GM12878 (cell line): ENCODE measurements around the gene LEF1. TPM values are rescaled to one million over a fixed set of nuclear protein-coding genes. Genes with fewer than 3 reads are reported as not detected.

Experiments
- ATAC-seq: fragments of 200-7000 bp; cut with Tn5 transposase; 3 replicates; pipeline ENCODE4 v1.9.1; 2020; ENCODE audit warnings: mild to moderate bottlenecking, moderate library complexity
- BruUV-seq: library from RNA; stranded (reverse); fragments of 400-500 nt; replicated peaks from 2 replicates; lab custom pipeline; 2021; lab: Mats Ljungman, UMichigan
- CTCF ChIA-PET: fragments of 300-600 bp; sonication (Branson Sonifier 250); formaldehyde crosslinking; extraction: SDS; loops from one replicate; lab custom pipeline; 2021; ENCODE audit warnings: inconsistent platforms; lab: Yijun Ruan, JAX
- POLR2A ChIA-PET: fragments of 350-600 bp; formaldehyde crosslinking; extraction: SDS; loops from one replicate; lab custom pipeline; 2021; ENCODE audit warnings: inconsistent platforms; lab: Charles Lee
- RAD21 ChIA-PET: fragments of 300-600 bp; sonication (Branson Sonifier 250); formaldehyde crosslinking; loops from one replicate; lab custom pipeline; 2023; ENCODE audit warnings: antibody characterized with exemption; ENCODE audit not compliant: unreplicated experiment; lab: Charles Lee
- SMC1A ChIA-PET: fragments of 300-600 bp; sonication (Branson Sonifier 250); formaldehyde crosslinking; loops from one replicate; lab custom pipeline; 2023; ENCODE audit not compliant: unreplicated experiment, uncharacterized antibody; lab: Charles Lee
- DNase-seq: peaks from one replicate; pipeline ENCODE4 v3.0.0-alpha.2; 2011; ENCODE audit warnings: low read depth, low spot score
- FAIRE-seq: peaks from 3 replicates; lab custom pipeline; 2011; peaks lifted over from hg19 to GRCh38; lab: Jason Lieb, UNC
- H2AFZ ChIP-seq: 2 replicates; pipeline ENCODE4 v1.6.0; 2011; ENCODE audit warnings: low read depth, low read length, control low read depth; ENCODE audit not compliant: control insufficient read depth
- H3K27ac ChIP-seq: 2 replicates; pipeline ENCODE4 v1.5.1; 2011; ENCODE audit warnings: control low read depth; ENCODE audit not compliant: control insufficient read depth, insufficient read depth
- H3K27me3 ChIP-seq, 2 experiments: replicated peaks in 1 of 2; 2 replicates each; pipeline versions ENCODE4 v1.6.0 to v1.6.1; 2011; ENCODE audit warnings: low read length in 1 of 2; ENCODE audit not compliant: control insufficient read depth in 2 of 2, insufficient read depth in 2 of 2
- H3K36me3 ChIP-seq, 2 experiments: 2 replicates each; pipeline ENCODE4 v1.5.1; 2011; ENCODE audit warnings: low read length in 1 of 2; ENCODE audit not compliant: control insufficient read depth in 2 of 2, insufficient read depth in 2 of 2
- H3K4me1 ChIP-seq: 2 replicates; pipeline ENCODE4 v1.6.1; 2011; ENCODE audit warnings: mild to moderate bottlenecking, low read length, moderate library complexity, mixed read lengths; ENCODE audit not compliant: control insufficient read depth, insufficient read depth
- H3K4me2 ChIP-seq: 2 replicates; pipeline ENCODE4 v1.6.0; 2011; ENCODE audit warnings: control low read depth; ENCODE audit not compliant: control insufficient read depth, insufficient read depth
- H3K4me3 ChIP-seq: fragments of 200-600 bp; sonication (generic); 2 replicates; pipeline ENCODE4 v1.5.1; 2016
- H3K79me2 ChIP-seq: 2 replicates; pipeline ENCODE4 v1.6.0; 2011; ENCODE audit warnings: low read length; ENCODE audit not compliant: control insufficient read depth, insufficient read depth
- H3K9ac ChIP-seq: 2 replicates; pipeline ENCODE4 v1.8.0; 2011; ENCODE audit warnings: low read length, control low read depth, mixed read lengths; ENCODE audit not compliant: control insufficient read depth, insufficient read depth
- H3K9me3 ChIP-seq: replicated peaks from 3 replicates; pipeline ENCODE4 v1.5.1; 2011; ENCODE audit warnings: mild to moderate bottlenecking, low read length; ENCODE audit not compliant: control insufficient read depth, insufficient read depth
- H4K20me1 ChIP-seq: 2 replicates; pipeline ENCODE4 v1.6.0; 2011; ENCODE audit not compliant: control insufficient read depth, insufficient read depth
- ASH2L ChIP-seq: fragments of 300-600, 200-600 bp; sonication (generic); IDR thresholded peaks from 2 replicates; pipeline ENCODE4 v1.6.1; 2017; ENCODE audit warnings: low read depth, mild to moderate bottlenecking, borderline replicate concordance
- ATF2 ChIP-seq: IDR thresholded peaks from 2 replicates; pipeline ENCODE4 v1.6.1; 2012; ENCODE audit warnings: low read length, inconsistent platforms
- BMI1 ChIP-seq: fragments of 450-650 bp; IDR thresholded peaks from 2 replicates; pipeline ENCODE4 v1.6.1; 2016; ENCODE audit warnings: mild to moderate bottlenecking, moderate library complexity, borderline replicate concordance
- E2F4 ChIP-seq: IDR thresholded peaks from 2 replicates; pipeline ENCODE4 v1.6.1; 2012; ENCODE audit warnings: low read depth, low read length, improper control_type of control experiment
- ESRRA ChIP-seq: IDR thresholded peaks from 2 replicates; pipeline ENCODE4 v1.6.1; 2012; ENCODE audit warnings: mild to moderate bottlenecking, low read length, improper control_type of control experiment
- FOS ChIP-seq: IDR thresholded peaks from 3 replicates; pipeline ENCODE4 v1.6.1; 2011; ENCODE audit warnings: borderline replicate concordance; ENCODE audit not compliant: insufficient read length; ENCODE audit errors: extremely low read depth
- POLR2A ChIP-seq: IDR thresholded peaks from 2 replicates; pipeline ENCODE4 v1.6.1; 2011; ENCODE audit warnings: low read depth, mild to moderate bottlenecking, low read length
- RUNX3 ChIP-seq: IDR thresholded peaks from 2 replicates; pipeline ENCODE4 v1.6.1; 2012; ENCODE audit warnings: low read length, inconsistent platforms
- SMARCA5 ChIP-seq: fragments of 450-650 bp; IDR thresholded peaks from 2 replicates; pipeline ENCODE4 v1.6.1; 2017; ENCODE audit warnings: mild to moderate bottlenecking
- SMC3 ChIP-seq: IDR thresholded peaks from 2 replicates; pipeline ENCODE4 v1.6.1; 2011; ENCODE audit warnings: low read length, improper control_type of control experiment, borderline replicate concordance
- SREBF2 ChIP-seq: IDR thresholded peaks from 2 replicates; pipeline ENCODE4 v1.6.1; 2012; ENCODE audit warnings: mild to moderate bottlenecking, low read length
- ZBTB11 ChIP-seq: fragments of 450-650 bp; formaldehyde crosslinking; IDR thresholded peaks from 2 replicates; pipeline ENCODE4 v1.5.0; 2022; ENCODE audit warnings: mild to moderate bottlenecking, missing genetic modification characterization
- ZNF274 ChIP-seq: IDR thresholded peaks from one replicate; pipeline ENCODE4 v1.8.0; 2011; ENCODE audit not compliant: insufficient read length, insufficient read depth
- ZNF384 ChIP-seq: IDR thresholded peaks from 2 replicates; pipeline ENCODE4 v1.6.1; 2012; ENCODE audit warnings: low read depth, mild to moderate bottlenecking, low read length, improper control_type of control experiment, borderline replicate concordance
- ZSCAN29 ChIP-seq: fragments of 450-650 bp; IDR thresholded peaks from 2 replicates; pipeline ENCODE4 v1.6.1; 2017; ENCODE audit warnings: mild to moderate bottlenecking, moderate library complexity
- WGBS: methylation state at CpG from one replicate; pipeline ENCODE4 v1.1.6; 2016; ENCODE audit warnings: low lambda C conversion rate; ENCODE audit not compliant: insufficient replicate concordance, insufficient coverage; ENCODE audit errors: missing lambda C conversion rate; 5-methylcytosine and 5-hydroxymethylcytosine counted together
- in situ Hi-C: fragments of 300-500 bp; cut with MboI; formaldehyde crosslinking; loops from 9 replicates; pipeline ENCODE4 v1.14.3; 2018; ENCODE audit warnings: mixed read lengths
- intact Hi-C: fragments of 100-400 bp; cut with micrococcal nuclease; formaldehyde crosslinking; loops from one replicate; pipeline ENCODE4 v1.14.2; 2022; ENCODE audit not compliant: unreplicated experiment
- polyA plus RNA-seq, 11 experiments: library from polyadenylated mRNA; depleted of rRNA in 4 of 11; unstranded in 6 of 11; stranded (reverse) in 5 of 11; fragments of >200 nt; fragmentation: Nextera tagmentation in 4 of 11; fragmentation: Illumina TruSeq in 1 of 11; extraction: Ambion mirVana in 4 of 11; extraction: Trizol in 1 of 11; gene quantifications; 1 replicate in 1 of 11; 2 replicates in 10 of 11; pipeline versions ENCODE4 v1.2.1 to v1.2.3, GENCODE V29; 2011 to 2016; ENCODE audit warnings: inconsistent platforms in 2 of 11, missing spikeins in 2 of 11, low read depth in 1 of 11
- total RNA-seq, 4 experiments: library from RNA; depleted of rRNA in 3 of 4; stranded (reverse); fragments of >200 nt in 3 of 4; fragmentation: Illumina TruSeq in 1 of 4; extraction: Trizol in 1 of 4; gene quantifications; 2 replicates each; pipeline versions ENCODE4 v1.2.1 to v1.2.3, GENCODE V29; 2013 to 2021
- TF ChIP-seq, protein P1 (sequence below): fragments of 450-650 bp; IDR thresholded peaks from 2 replicates; pipeline ENCODE4 v1.6.1; 2018; ENCODE audit warnings: borderline replicate concordance, mild to moderate bottlenecking; ENCODE audit not compliant: partially characterized antibody

The LEF1 gene
- total and polyA plus RNA-seq, 10 of the 15 experiments (the other 5 are each of a cell fraction or from before 2014, with no cell fraction given), result 10.2 to 38.1 (median 19.5) TPM

DNA sequence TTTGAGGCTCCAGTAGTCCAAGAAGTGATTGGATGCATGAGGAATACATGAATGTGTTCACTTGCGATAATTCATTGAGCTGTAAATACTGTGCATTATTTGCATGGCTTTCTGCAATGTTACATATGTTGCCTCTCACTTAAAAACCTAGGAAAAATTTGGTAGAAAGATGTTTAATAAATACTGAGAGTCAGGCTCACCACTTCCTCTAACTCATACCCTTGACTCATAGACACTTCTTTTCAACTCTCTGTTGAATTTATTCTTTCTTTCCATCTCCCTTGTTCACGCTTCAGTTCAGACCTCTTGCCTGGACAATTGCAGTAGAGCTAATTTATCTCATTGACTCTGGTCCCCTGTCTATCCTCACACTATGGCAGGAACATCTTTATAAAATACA is 35.8 kb upstream of the LEF1 start:
- H3K9ac ChIP-seq, result no peak overlapping the region
- H3K27ac ChIP-seq, result no peak overlapping the region
- DNase-seq (no peak), FAIRE-seq (no peak), ATAC-seq (no peak)
- no peaks in the 10 kb centered on the region for H3K9me3 ChIP-seq
- H3K79me2 ChIP-seq, result no peaks in the 10 kb centered on the region
- intact Hi-C loops (no loop called here), in situ Hi-C loops (no loop called here)
- ChIA-PET SMC1A (no interaction called here), CTCF (no interaction called here), POLR2A (no interaction called here), RAD21 (no interaction called here)
- no peak overlapping the region for H2AFZ ChIP-seq
- no peaks in the 10 kb centered on the region for H3K36me3 ChIP-seq
- H3K27me3 ChIP-seq, result no peaks in the 10 kb centered on the region; a peak in 2 of 4 replicates
- H3K4me3 ChIP-seq, result no peak overlapping the region
- no peaks in the 10 kb centered on the region for H4K20me1 ChIP-seq
- no peak overlapping the region for H3K4me2 ChIP-seq
- WGBS, result 14% methylated on average over 2 of the region's 2 CpGs
- H3K4me1 ChIP-seq, result no peaks in the 10 kb centered on the region
- TF ChIP-seq ESRRA (no peak), ZBTB11 (CRISPR knock-in tag) (no peak), ATF2 (no peak), ZNF274 (no peak), SMARCA5 (no peak), ZNF384 (no peak), RUNX3 (no peak), BMI1 (no peak), POLR2A (no peak), SMC3 (no peak), SREBF2 (no peak), FOS (no peak), E2F4 (no peak), ZSCAN29 (no peak), ASH2L (no peak)
- TF ChIP-seq, protein P1, sequence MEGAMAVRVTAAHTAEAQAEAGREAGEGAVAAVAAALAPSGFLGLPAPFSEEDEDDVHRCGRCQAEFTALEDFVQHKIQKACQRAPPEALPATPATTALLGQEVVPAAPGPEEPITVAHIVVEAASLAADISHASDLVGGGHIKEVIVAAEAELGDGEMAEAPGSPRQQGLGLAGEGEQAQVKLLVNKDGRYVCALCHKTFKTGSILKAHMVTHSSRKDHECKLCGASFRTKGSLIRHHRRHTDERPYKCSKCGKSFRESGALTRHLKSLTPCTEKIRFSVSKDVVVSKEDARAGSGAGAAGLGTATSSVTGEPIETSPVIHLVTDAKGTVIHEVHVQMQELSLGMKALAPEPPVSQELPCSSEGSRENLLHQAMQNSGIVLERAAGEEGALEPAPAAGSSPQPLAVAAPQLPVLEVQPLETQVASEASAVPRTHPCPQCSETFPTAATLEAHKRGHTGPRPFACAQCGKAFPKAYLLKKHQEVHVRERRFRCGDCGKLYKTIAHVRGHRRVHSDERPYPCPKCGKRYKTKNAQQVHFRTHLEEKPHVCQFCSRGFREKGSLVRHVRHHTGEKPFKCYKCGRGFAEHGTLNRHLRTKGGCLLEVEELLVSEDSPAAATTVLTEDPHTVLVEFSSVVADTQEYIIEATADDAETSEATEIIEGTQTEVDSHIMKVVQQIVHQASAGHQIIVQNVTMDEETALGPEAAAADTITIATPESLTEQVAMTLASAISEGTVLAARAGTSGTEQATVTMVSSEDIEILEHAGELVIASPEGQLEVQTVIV, result no peak
- no TSS peak for BruUV-seq
